Measurements from ENCODE around the gene TSN. TPM values are rescaled to one million over a fixed set of nuclear protein-coding genes. Genes with fewer than 3 reads are reported as not detected.
A peak's percentile ranks its signal among the peaks of the same experiment; 100 is the strongest.
"Not testable (repeated sequence)": the region's sequence is repeated elsewhere in the genome, so short reads cannot be mapped to it uniquely, and the experiment has no call there.

Gene TSN
- total RNA-seq, 1 donor from 2014 or later, result 64.1 TPM

- Histone ChIP-seq H3K4me3 (ENCODE audit: low read depth, low read length) (no peak overlapping the region), H3K27me3 (ENCODE audit: control insufficient read depth, insufficient read depth, low read length) (no peaks in the 10 kb centered on the region), H3K36me3 (ENCODE audit: control insufficient read depth, insufficient read depth, low read length) (no peaks in the 10 kb centered on the region)
- no peak for DNase-seq (ENCODE audit: low read depth)
- no peak for TF ChIP-seq CTCF (IDR thresholded peaks at IDR 0.05; ENCODE audit: insufficient read depth, low read length, poor library complexity, severe bottlenecking)
These were observed 48.1 kb downstream of the TSN start for GRCh38 chr2:121803503-121803902.

GRCh38 chr2:121804340-121804739, 48.9 kb downstream of the TSN start:
- no peak for TF ChIP-seq CTCF (IDR thresholded peaks at IDR 0.05; ENCODE audit: insufficient read depth, low read length, poor library complexity, severe bottlenecking)
- peak; percentile 12 for DNase-seq (ENCODE audit: low read depth)
- H3K36me3 ChIP-seq (ENCODE audit: control insufficient read depth, insufficient read depth, low read length), result no peaks in the 10 kb centered on the region
- no peak overlapping the region for H3K4me3 ChIP-seq (ENCODE audit: low read depth, low read length)
- H3K27me3 ChIP-seq (ENCODE audit: control insufficient read depth, insufficient read depth, low read length), result no peaks in the 10 kb centered on the region

DNA sequence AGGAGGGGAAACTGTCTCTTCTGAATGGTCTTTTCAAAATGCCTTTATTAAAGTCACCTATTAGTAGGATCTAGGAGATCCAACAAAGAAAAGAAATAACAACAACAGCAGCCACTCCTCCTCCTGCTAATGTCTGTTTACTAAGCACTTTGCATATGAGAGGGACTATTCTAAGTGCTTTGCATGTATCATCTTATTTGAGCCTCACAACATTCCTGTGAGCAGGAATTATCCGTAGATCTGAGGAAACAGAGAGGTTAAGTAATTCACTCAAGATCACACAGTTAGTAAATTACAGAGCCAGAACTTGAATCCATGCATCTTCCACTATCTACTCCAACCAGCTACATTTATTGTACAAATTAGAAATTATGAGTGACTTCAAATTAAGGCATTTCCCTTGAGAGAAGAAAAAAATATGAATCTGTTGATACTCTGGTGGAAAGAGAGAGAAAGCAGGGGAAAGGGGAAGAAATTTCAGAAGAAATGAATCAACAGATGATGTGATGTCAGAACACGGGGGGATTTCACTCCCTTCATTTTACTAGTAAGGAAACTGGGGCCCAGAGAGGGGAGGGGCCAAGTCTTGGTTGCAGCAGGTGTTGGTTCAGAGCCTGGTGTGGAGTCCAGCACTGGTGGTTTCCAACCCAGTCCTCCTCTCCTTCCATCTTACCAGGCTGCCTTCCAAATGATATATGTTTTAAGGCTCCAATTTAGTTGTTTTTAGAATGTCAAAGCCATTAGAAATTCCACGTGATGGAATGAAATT, 49.7 kb downstream of the TSN start:
- Histone ChIP-seq H3K27me3 (ENCODE audit: control insufficient read depth, insufficient read depth, low read length) (no peaks in the 10 kb centered on the region), H3K36me3 (ENCODE audit: control insufficient read depth, insufficient read depth, low read length) (no peaks in the 10 kb centered on the region), H3K4me3 (ENCODE audit: low read depth, low read length) (no peak overlapping the region)
- DNase-seq (ENCODE audit: low read depth), result no peak
- no peak for TF ChIP-seq CTCF (IDR thresholded peaks at IDR 0.05; ENCODE audit: insufficient read depth, low read length, poor library complexity, severe bottlenecking)

GRCh38 chr2:121805766-121806143, 50.3 kb downstream of the TSN start:
- no peak for DNase-seq (ENCODE audit: low read depth)

DNA sequence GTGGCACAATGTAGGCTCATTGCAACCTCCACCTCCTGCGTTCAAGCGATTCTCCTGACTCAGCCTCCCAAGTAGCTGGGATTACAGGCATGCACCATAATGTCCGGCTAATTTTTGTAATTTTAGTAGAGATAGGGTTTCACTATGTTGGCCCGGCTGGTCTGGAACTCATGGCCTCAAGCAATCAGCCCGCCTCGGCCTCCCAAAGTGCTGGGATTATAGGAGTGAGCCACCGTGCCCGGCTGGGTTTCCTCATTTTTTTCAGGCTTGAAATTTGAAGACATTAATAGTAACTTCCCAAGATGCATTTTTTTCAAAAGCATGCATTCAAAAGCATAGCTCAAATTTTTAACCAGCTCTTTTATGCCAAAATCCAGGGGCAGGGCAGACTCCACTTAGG, 52.3 kb downstream of the TSN start:
- not testable (repeated sequence) for DNase-seq (ENCODE audit: low read depth); H3K36me3 ChIP-seq (ENCODE audit: control insufficient read depth, insufficient read depth, low read length); H3K27me3 ChIP-seq (ENCODE audit: control insufficient read depth, insufficient read depth, low read length); H3K4me3 ChIP-seq (ENCODE audit: low read depth, low read length)

More at GRCh38 chr2:121805766-121806143, 50.3 kb downstream of the TSN start:
- Histone ChIP-seq H3K36me3 (ENCODE audit: control insufficient read depth, insufficient read depth, low read length) (no peaks in the 10 kb centered on the region), H3K4me3 (ENCODE audit: low read depth, low read length) (no peak overlapping the region), H3K27me3 (ENCODE audit: control insufficient read depth, insufficient read depth, low read length) (no peaks in the 10 kb centered on the region)
- no peak for TF ChIP-seq CTCF (IDR thresholded peaks at IDR 0.05; ENCODE audit: insufficient read depth, low read length, poor library complexity, severe bottlenecking)

DNA sequence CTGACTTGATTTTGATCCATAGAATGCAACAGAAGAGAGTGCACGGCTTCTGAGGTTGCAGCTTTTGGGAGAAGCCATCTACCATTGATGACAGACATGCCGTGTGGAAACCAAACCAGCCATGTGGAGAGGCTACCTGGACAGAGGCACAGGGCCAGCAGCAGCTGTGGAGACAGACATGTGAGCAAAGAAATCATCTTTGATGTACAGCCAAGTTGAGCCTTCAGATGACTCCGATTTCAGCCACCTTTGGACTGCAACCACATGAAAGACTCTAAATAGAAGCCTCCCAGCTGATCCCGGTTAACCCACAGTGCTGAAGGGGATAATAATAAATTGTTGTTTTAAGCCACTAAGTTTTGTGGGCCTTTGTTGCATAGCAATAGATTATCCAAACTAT, 54.2 kb downstream of the TSN start:
- DNase-seq (ENCODE audit: low read depth), result no peak
- H3K27me3 ChIP-seq (ENCODE audit: control insufficient read depth, insufficient read depth, low read length), result no peaks in the 10 kb centered on the region
- no peak overlapping the region for H3K4me3 ChIP-seq (ENCODE audit: low read depth, low read length)
- TF ChIP-seq CTCF (IDR thresholded peaks at IDR 0.05; ENCODE audit: insufficient read depth, low read length, poor library complexity, severe bottlenecking), result no peak
- no peaks in the 10 kb centered on the region for H3K36me3 ChIP-seq (ENCODE audit: control insufficient read depth, insufficient read depth, low read length)
